Osteocyte (in vitro differentiated cells): ENCODE measurements around the gene RAB27A. TPM values are rescaled to one million over a fixed set of nuclear protein-coding genes. Genes with fewer than 3 reads are reported as not detected.
A peak's percentile ranks its signal among the peaks of the same experiment; 100 is the strongest.
"Not testable (repeated sequence)": the region's sequence is repeated elsewhere in the genome, so short reads cannot be mapped to it uniquely, and the experiment has no call there.

ENCODE experiments used
- DNase-seq: peaks from one replicate; pipeline ENCODE4 v3.0.0; 2021; ENCODE audit warnings: mixed read lengths; ENCODE audit not compliant: unreplicated experiment; ENCODE audit errors: extremely low spot score
- H3K27ac Mint-ChIP-seq: one replicate; pipeline ENCODE4 v1.8.0; 2021; ENCODE audit warnings: mild to moderate bottlenecking, mixed read lengths; ENCODE audit not compliant: unreplicated experiment
- H3K27me3 Mint-ChIP-seq: one replicate; pipeline ENCODE4 v1.8.0; 2021; ENCODE audit warnings: mixed read lengths; ENCODE audit not compliant: unreplicated experiment
- H3K36me3 Mint-ChIP-seq: one replicate; pipeline ENCODE4 v1.8.0; 2021; ENCODE audit warnings: mixed read lengths; ENCODE audit not compliant: unreplicated experiment
- H3K4me1 Mint-ChIP-seq: one replicate; pipeline ENCODE4 v1.8.0; 2021; ENCODE audit warnings: mixed read lengths; ENCODE audit not compliant: unreplicated experiment
- H3K4me3 Mint-ChIP-seq: one replicate; pipeline ENCODE4 v1.8.0; 2021; ENCODE audit warnings: mild to moderate bottlenecking, moderate library complexity, mixed read lengths; ENCODE audit not compliant: unreplicated experiment
- H3K9me3 Mint-ChIP-seq: one replicate; pipeline ENCODE4 v1.8.0; 2021; ENCODE audit warnings: mixed read lengths; ENCODE audit not compliant: unreplicated experiment
- total RNA-seq: library from RNA; stranded (reverse); gene quantifications from 2 replicates; pipeline ENCODE4 v1.2.1, GENCODE V29; 2021
- TF ChIP-seq, protein P1 (sequence below): fragments of 200-600 bp; sonication (generic); IDR thresholded peaks from 2 replicates; pipeline ENCODE4 v1.5.0; 2021; ENCODE audit warnings: antibody characterized with exemption, mild to moderate bottlenecking, moderate library complexity

Gene RAB27A
- total RNA-seq, 1 donor from 2014 or later, result 12.4 TPM

DNA sequence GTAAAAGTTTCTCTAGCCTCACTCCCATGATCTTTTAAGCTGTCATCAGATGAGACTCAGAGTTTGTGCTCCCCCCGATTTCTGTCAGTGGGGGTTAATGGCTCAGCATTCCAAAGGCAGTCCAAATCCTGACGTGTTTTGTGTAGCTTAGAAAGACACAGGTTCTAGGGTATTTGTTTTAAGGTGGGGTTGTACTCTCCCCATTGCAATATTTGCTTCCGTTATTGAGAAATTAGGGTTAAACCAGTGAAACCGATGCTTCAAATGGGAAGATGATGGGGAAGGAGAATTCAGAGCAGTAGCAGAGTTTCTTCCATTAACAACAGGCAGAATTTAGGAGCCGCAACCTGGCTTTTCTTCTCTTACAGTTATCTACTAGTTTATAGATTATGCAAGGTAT, 32.9 kb upstream of the RAB27A start:
- no peak for DNase-seq
- Mint-ChIP-seq H3K4me1 (peaks cover 19% of the 10 kb centered on the region), H3K9me3 (no peaks in the 10 kb centered on the region), H3K4me3 (no peak overlapping the region), H3K27ac (no peak overlapping the region), H3K36me3 (peaks cover 3% of the 10 kb centered on the region), H3K27me3 (no peaks in the 10 kb centered on the region)
- TF ChIP-seq, protein P1, sequence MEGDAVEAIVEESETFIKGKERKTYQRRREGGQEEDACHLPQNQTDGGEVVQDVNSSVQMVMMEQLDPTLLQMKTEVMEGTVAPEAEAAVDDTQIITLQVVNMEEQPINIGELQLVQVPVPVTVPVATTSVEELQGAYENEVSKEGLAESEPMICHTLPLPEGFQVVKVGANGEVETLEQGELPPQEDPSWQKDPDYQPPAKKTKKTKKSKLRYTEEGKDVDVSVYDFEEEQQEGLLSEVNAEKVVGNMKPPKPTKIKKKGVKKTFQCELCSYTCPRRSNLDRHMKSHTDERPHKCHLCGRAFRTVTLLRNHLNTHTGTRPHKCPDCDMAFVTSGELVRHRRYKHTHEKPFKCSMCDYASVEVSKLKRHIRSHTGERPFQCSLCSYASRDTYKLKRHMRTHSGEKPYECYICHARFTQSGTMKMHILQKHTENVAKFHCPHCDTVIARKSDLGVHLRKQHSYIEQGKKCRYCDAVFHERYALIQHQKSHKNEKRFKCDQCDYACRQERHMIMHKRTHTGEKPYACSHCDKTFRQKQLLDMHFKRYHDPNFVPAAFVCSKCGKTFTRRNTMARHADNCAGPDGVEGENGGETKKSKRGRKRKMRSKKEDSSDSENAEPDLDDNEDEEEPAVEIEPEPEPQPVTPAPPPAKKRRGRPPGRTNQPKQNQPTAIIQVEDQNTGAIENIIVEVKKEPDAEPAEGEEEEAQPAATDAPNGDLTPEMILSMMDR, result no peak

DNA sequence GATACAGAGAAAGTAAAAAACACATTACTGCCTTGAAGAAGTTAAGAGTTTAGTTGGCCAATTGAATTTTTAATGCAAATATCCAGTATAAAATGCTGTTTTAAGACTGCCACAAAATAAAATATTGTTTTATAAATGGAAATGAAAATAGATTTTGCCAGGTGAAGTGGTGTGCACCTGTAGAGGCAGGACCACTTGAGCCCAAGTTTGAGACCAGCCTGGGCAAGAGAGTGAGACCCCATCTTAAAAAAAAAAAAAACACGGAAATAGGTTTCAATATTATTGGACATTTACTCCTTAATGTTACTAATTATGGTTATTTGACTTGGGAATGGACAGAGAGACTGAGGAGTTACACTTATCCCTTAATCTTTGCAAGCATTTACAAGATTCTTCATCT, 31.4 kb upstream of the RAB27A start:
- Mint-ChIP-seq H3K27me3 (no peaks in the 10 kb centered on the region), H3K27ac (no peak overlapping the region), H3K9me3 (no peaks in the 10 kb centered on the region), H3K4me3 (no peak overlapping the region), H3K36me3 (peaks cover 7% of the 10 kb centered on the region), H3K4me1 (peaks cover 23% of the 10 kb centered on the region)
- TF ChIP-seq, protein P1, result no peak
- DNase-seq, result no peak

DNA sequence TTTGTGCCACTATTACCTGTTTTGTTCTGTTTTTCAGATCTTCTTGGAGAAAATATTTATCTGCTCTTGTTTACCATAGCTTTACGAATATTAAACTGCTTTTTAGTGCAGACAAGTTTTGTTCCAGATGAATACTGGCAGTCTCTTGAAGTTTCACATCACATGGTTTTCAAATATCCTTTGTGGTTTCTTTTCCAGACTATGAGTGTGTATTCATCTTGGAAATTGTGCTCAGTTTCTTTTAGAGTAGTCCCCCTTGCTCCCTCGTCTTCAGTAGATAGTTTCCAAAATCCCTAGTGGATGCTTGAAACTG, 30.6 kb upstream of the RAB27A start:
- Mint-ChIP-seq H3K36me3 (peaks cover 7% of the 10 kb centered on the region), H3K4me1 (peaks cover 27% of the 10 kb centered on the region), H3K4me3 (peak overlapping the region; percentile 52), H3K9me3 (no peaks in the 10 kb centered on the region), H3K27me3 (no peaks in the 10 kb centered on the region), H3K27ac (no peak overlapping the region)
- DNase-seq, result no peak
- TF ChIP-seq, protein P1, result no peak

DNA sequence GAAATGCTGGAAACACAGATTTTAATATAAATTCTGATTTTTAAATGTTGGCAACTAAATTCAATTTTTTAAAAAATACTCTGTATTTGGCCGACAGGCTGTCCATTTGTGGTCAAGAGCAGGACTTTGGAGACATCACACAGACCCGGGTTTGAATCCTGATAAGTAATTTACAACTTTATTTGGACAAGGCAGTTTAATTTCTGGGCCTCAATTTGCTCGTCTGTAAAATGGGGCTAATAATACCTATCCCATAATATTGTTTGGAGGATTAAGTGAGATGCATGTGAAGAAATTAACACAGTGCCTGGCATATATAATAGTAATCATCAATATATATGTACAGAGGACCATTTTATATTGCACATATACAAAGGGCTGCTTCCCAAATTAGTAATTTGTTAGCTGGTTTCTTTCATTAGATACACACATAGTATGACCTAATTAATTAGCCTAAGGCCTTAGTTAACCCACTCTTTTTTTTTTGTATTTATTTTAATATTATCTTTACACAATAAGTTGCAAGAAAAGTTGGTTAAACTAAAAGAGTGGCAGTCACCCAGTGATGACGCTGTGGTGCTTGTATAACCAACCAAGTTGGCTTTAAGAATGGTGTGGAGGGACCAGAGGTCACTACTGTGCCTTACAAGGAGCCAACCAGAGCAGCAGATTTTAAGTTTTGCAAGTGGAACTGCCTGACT, 30.1 kb upstream of the RAB27A start:
- H3K9me3 Mint-ChIP-seq, result no peaks in the 10 kb centered on the region
- H3K27me3 Mint-ChIP-seq, result no peaks in the 10 kb centered on the region
- H3K36me3 Mint-ChIP-seq, result peaks cover 7% of the 10 kb centered on the region
- H3K27ac Mint-ChIP-seq, result peak overlapping the region; percentile 100
- DNase-seq, result no peak
- peaks cover 30% of the 10 kb centered on the region for H3K4me1 Mint-ChIP-seq
- peak overlapping the region; percentile 98 for H3K4me3 Mint-ChIP-seq
- TF ChIP-seq, protein P1, result no peak

DNA sequence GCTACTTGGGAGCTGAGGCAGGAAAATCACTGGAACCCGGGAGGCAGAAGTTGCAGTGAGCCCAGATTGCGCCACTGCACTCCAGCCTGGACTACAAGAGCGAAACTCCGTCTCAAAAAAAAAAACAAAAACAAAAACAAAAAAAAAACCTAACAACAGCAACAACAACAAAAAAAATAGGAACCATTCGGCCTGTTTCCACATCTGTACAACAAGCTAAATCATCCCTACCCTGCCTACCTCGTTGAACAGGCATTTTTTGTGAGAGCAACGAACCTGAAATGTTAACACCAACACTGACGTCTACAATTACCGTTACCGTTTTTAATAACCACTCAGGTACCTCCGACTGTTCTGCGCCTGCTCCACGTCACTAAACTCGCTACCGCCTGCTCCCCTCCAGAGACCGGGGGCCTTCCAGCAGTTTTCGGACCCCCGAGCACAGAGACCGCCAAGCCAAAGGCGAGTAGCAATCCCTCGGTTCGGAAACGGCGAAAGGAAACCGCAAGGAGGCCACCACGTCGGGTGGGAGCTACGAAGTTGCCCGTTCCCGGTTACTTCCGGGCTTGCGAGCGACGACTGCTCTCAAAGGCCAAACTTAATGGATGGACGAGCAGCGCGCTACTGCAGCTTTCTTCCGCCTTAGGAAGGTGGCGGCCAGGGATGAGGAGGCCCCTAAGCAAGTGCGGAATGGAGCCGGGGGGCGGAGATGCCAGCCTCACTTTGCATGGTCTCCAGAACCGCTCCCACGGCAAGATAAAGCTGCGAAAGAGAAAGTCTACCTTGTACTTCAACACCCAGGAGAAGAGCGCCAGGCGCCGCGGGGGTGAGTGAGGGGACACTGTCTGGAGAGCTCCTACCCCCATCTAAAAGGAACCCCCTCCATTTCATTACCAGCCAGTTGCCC, 29.2 kb upstream of the RAB27A start, which contains the start of the genes PIGB and PIGBOS1:
Gene PIGB, plus strand, starts transcription at position 635 of the 907 bp plus-strand sequence. Its CDS starts 29 bp downstream, at position 664.
Gene PIGBOS1, minus strand, starts transcription at position 536 of the 907 bp plus-strand sequence. CDS start 1,331 bp downstream, outside the sequence.
- peak within 1 kb of the TSS; percentile 98 for H3K4me3 Mint-ChIP-seq
- H3K27ac Mint-ChIP-seq, result peak within 1 kb of the TSS; percentile 100
- no peaks in the 10 kb centered on the region for H3K27me3 Mint-ChIP-seq
- peaks cover 7% of the 10 kb centered on the region for H3K36me3 Mint-ChIP-seq
- TF ChIP-seq, protein P1, result no peak
- H3K4me1 Mint-ChIP-seq, result peaks cover 32% of the 10 kb centered on the region
- peak; percentile 92 for DNase-seq
- H3K9me3 Mint-ChIP-seq, result no peaks in the 10 kb centered on the region

DNA sequence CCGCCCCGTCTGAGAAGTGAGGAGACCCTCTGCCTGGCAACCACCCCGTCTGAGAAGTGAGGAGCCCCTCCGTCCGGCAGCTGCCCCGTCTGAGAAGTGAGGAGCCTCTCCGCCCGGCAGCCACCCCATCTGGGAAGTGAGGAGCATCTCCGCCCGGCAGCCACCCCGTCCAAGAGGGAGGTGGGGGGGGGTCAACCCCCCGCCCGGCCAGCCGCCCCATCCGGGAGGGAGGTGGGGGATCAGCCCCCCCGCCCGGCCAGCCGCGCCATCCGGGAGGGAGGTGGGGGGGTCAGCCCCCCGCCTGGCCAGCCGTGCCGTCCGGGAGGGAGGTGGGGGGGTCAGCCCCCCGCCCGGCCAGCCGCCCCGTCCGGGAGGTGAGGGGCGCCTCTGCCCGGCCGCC, 13.2 kb upstream of the RAB27A start:
- not testable (repeated sequence) for H3K27me3 Mint-ChIP-seq, H3K9me3 Mint-ChIP-seq, H3K36me3 Mint-ChIP-seq, DNase-seq, H3K4me1 Mint-ChIP-seq, H3K27ac Mint-ChIP-seq, H3K4me3 Mint-ChIP-seq
